RCC 7860 (cell line): ENCODE results near the gene RNASE8.
"Not testable (repeated sequence)": the region's sequence is repeated elsewhere in the genome, so short reads cannot be mapped to it uniquely, and the experiment has no call there.

Experiments
- DNase-seq: peaks from one replicate; pipeline ENCODE4 v3.0.0-alpha.2; 2015; ENCODE audit warnings: low spot score
- FAIRE-seq: peaks from 2 replicates; lab custom pipeline; 2012; peaks lifted over from hg19 to GRCh38; lab: Jason Lieb, UNC

RNASE8 gene

DNA sequence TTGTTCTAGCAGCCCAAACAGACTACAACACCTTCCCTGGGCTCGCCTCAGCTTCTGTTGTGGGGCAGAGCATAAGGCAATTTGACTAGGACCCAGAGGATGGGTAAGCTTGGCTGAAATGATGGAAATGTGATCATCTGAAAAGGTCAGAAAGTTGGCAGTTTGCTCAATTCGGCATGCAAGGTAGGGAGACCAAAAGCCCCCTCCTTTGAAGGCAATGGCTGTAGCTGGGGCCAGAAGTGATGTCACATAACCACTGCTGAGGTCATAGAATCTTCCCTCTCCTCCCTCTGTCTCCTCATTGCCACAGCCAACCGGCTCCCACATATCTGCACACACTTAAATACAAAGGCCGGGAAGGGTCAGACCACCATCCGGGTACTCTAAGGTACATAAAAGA is 27.7 kb upstream of the RNASE8 start, which contains the start of gene TPPP2:
TPPP2 (plus strand) TSS at position 301 of the 400 bp plus-strand sequence. CDS start 365 bp downstream, outside the sequence.
- DNase-seq (no peak), FAIRE-seq (no peak)

DNA sequence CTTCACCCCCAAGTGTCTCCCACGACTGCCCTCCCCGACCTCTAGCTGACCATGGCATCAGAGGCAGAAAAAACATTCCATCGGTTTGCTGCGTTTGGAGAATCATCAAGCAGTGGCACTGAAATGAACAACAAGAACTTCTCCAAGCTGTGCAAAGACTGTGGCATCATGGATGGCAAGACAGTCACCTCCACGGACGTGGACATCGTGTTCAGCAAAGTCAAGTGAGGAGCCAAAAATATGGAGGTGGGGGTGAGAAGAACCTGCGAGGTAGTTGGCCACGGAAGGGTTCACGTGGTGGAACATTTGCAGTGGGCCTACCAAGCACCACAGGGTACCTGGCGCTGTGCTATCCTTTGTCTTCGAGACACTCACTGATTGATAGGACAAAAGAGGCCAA is 27.1 kb upstream of the RNASE8 start:
- no peak for DNase-seq
- FAIRE-seq: no peak

DNA sequence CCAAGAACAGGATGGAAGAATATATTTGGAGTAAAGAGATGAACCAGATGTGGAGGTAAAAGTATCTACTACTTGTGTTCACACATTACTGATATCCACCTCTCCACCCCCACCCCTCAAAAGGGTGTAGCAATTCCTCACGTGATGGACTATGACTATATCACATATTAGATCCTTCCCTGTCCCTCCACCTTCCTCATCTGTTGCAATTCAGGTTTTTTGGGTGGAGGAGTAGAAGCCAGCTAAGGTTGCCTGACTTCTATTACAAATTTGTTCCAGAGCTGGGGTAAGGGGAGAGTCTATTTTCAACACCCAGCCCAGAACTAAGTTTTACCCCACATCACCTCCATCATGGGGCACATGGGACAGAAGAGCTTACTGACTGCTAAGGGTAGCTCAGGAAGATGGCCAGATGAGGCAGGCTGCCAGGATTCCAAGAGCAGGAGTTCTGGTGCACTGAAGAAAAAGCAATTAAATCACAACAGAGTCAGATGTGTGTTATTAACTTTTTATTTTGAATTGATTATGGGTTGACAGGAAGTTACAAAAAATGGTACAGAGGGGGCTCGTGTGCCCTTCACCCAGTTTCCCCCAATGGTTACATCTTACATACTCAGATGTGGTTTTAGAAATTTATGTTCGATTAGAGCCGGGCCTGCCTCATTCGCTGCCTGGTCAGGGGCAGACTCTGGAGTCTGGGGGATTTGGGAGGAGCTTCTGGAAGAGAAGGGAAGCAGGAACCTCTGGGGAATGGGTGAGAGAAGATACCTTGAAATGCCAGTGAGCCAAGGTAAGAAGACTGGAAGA is 25.1 kb upstream of the RNASE8 start:
- no peak for DNase-seq
- FAIRE-seq: no peak

DNA sequence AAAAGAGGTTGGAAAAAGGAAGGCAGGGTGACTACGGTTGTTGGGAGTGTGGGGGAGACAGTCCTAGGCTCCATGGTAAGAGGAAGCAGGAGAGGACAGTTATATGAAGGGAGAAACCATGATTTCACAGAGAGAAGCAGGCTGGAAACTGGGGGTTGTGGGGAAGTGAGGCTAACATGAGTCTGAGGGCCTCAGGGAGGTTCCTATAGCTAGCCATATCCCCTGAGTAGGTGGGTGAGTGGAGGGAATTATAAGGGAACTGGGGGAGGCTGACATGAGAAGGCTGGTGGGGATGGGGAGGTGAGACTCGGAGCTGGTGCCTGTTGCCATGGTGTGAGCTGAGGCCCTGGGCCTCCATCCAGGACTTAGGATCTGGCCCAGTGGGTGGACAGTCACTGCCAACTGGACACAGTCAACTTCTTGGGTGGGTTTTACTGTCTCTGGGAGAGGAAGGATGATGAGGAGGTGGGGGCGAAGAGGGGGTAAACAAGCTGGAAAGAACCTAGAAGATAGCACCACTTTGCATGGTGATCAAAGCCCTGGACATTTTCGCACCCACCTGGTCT is 24.4 kb upstream of the RNASE8 start:
- DNase-seq (no peak), FAIRE-seq (no peak)

DNA sequence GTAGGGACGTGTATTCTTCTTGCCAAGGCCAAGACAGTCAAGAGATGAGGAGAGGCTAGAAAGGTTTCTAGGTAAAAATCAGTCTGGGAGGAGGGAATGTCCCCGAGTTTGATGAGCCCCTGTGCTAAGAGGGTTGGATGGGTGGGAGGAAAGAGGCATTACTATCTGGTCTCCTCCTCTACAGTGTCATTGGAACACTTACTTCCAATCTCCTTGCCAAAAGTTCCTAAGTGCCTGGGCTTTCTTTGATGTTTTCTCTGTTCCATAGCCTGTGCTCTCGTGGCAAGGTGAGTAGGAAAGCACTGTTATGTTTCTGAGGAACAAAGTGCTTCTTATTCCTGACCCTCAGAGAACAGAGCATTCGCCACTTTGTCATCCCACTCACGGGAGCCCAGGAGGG is 22.9 kb upstream of the RNASE8 start, which contains the start of gene RNASE13:
RNASE13 (minus strand) TSS at position 101 of the 400 bp plus-strand sequence. CDS start 519 bp downstream, outside the sequence.
- FAIRE-seq: no peak
- no peak for DNase-seq

DNA sequence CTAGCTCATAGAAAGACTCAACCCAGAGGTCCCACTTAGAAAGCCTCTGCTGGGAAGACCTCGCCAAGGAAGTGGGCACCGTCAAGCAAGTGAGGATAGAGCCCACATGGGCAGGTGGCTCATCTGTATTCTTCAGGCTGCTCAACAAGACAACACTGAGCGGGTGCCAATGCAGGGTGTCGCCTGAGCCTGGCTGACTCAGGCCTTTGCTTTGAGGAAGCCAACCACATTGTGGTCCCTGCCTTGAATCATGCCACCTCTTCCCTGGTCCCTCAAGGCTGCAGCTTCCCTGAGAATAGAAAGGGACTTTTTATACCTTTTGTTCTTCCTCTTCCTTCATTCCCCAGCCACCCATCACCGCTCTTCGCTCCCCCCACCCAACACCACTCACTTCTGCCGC is 20.9 kb upstream of the RNASE8 start:
- FAIRE-seq: no peak
- DNase-seq: peak; percentile 39

DNA sequence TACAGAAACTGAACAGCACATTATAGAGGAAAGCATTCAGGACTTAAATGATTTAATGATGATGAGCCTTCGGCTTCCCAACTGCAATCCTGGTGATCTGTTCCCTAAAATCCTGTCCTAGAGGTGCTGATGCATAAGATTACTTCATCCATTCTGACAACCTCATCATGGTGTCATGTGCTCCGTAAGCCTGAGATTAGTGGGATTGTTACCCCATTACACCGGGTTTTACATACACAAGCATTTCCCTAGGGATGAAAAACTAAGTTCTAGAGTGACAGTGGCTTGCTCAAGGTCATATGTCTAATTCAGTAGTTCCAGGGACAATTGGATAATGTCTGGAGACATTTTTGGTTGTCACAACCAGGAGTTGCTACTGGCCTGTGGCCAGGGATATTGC is 20.5 kb upstream of the RNASE8 start:
- DNase-seq (no peak), FAIRE-seq (no peak)

DNA sequence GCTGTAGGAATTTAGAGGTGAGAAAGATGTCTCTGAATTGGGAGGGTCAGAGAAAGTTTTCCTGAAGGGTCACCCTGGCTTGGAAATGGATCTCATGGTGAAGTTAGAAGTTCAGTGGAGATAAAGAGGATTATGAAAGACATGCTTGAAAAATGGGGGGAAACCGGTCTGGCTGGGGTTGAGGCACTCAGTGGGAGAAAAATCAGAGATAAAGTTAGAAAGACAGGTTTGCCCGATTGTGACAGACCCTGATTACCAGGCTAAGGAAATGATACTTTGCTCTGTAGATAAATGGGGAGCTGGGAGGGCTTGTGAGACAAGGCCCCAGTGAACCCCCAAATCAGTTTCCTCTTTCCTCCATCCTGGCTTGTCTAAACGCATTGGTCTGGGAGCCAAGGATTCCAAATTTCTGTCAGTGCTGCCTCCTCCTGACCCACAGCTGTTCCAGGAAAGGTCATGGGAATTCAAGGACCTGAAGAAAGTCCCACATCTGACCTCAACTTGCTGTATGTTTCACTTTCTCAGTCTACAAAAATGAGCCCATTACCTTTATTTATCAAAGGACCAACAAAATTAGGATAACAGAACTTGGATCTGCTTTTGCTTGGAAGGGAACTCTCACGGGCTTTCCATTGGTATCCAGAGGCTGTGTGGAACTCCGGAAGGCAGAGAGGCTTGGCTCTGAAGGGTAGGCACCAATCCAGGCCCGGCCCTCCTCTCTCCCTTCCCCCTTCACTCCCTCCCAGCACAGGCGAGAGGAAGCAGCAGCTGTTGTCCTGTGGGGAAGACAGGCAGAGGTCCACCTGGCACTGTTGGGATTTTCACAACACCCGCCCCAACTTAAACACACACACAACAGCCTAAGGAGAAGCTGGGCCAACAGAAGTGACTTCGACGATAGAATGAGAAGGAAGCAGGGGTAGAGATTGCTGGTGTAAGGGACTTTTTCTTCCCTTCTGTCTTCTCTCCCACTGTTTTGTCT is 18.9 kb upstream of the RNASE8 start:
- FAIRE-seq (no peak), DNase-seq (no peak)

DNA sequence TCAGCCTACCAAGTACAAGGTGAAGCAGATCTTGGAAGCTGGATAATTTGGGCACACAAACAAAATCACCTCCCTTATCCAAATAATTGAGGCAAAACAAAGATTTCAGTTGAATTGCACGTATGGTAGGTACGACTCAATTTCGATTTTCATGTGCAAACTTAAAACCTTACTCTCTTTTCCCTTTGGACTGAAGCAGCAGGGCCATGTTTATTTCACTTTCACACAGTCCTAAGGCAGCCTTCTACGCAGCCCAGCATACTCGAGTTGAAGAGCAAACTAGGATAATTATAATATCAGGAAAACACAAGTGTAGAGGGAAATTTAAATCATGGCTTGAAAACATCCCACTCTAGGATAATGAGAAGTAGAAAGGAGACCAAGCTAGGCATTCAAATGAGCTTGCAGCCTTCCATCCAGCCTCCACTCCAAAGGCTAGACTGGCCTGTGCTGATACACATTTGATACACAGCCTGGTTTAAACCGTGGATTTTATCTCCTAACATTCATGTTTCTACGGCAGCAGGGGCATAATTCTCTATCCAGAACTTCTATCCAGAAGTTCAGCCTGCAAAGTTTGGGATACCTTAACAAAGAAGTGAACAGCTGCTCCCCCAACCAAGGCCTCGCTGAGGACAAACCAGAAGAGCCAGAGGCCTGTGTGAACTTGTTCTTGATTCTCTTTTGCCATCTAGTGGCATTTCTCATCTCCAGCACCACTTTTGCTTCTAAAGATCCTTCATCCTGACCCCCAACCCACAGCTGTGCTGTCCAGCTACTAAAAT is 17.8 kb upstream of the RNASE8 start:
- DNase-seq (no peak), FAIRE-seq (no peak)

DNA sequence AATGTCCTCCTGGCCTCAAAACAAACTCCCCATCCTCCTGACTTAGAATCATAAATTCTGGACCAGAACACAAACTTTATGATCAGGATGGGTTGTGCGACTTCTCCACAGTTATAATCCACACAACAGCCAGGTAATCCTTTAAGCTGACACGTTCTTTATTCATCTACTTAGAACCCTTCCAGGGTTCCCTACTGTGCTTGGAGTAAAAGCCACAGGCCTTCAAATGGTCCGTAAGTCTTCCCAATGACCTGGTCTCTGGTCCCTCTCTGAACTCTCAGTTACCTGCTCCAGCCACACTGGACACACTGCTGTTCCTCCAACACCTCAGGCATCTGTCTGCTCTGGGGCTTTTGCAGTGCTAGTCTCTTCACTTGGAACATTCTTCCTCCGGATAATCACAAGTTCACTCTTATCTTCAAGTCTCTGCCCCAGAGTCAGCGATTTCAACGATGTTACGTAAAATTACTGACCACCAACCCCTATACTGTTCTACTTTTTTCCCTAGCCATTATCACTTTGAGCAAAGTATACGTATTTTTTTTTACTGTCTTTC is 17.2 kb upstream of the RNASE8 start:
- FAIRE-seq: no peak
- DNase-seq: no peak

DNA sequence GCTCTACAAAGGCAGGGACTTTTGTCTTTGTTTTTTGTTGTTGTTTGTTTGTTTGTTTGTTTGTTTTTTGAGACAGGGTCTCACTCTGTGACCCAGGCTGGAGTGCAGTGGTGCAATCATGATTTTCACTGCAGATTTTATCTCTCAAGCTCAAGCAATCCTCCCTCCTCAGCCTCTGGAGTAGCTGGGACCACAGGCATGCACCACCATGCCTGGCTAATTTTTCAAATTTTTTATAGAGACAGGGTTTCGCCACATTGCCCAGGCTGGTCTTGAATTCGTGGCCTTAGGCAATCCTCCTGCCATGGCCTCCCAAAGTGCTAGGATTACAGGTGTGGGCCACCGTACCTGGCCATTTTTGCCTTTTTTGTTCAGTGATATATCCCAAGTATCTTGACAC is 16.7 kb upstream of the RNASE8 start:
- DNase-seq, FAIRE-seq: not testable (repeated sequence)

DNA sequence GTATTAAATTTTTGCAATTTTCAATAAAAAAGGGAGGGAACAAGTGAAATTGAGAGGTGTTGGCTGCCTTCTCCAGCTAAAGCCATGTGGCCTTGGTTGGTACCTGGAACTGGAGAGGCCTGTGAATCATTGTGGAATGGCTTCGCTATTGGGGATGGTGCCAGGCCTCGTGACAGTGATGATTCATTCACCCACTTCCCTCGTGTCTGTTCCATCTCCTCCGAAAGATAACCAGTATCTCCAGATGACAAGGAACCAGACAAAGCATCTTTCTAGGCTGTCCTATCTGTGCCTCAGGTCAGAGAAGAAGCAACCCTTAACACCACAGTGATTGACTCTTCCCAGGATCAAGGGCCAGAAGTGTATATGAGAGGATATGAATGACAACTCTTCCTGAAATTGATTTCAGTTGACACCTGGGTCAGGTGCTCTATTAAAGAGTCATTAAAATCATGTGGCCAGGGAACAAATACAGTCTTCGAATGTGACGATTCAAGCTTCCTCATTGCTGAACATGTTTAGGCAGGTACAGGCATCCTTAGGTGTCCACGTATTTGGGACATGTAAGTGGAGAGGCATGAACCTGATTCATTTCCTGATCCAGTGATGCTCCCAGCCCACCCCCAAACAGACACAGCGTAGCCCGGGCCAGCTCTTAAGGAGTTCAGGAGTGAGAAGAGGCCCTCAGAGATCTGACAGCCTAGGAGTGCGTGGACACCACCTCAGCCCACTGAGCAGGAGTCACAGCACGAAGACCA is 15.8 kb upstream of the RNASE8 start, which contains the start of gene RNASE7:
RNASE7 (plus strand) TSS at position 687 of the 758 bp plus-strand sequence. CDS start 631 bp downstream, outside the sequence.
- FAIRE-seq: no peak
- peak; percentile 16 for DNase-seq

DNA sequence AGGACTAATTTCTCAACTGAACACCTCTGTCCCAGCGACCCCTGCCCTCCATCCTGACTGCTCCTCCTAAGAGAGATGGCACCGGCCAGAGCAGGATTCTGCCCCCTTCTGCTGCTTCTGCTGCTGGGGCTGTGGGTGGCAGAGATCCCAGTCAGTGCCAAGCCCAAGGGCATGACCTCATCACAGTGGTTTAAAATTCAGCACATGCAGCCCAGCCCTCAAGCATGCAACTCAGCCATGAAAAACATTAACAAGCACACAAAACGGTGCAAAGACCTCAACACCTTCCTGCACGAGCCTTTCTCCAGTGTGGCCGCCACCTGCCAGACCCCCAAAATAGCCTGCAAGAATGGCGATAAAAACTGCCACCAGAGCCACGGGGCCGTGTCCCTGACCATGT is 14.7 kb upstream of the RNASE8 start:
- no peak for FAIRE-seq
- no peak for DNase-seq

DNA sequence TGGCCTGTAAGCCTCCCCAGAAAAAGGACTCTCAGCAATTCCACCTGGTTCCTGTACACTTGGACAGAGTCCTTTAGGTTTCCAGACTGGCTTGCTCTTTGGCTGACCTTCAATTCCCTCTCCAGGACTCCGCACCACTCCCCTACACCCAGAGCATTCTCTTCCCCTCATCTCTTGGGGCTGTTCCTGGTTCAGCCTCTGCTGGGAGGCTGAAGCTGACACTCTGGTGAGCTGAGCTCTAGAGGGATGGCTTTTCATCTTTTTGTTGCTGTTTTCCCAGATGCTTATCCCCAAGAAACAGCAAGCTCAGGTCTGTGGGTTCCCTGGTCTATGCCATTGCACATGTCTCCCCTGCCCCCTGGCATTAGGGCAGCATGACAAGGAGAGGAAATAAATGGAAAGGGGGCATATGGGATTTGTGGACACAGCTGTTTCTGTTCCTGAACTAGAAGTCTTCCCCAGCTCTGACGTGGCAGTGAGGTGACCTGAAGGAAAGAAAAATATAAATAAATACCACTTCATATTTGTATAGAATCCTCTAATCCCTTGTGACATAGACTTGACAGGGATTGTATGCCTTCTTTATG is 14.1 kb upstream of the RNASE8 start:
- no peak for DNase-seq
- FAIRE-seq: no peak

DNA sequence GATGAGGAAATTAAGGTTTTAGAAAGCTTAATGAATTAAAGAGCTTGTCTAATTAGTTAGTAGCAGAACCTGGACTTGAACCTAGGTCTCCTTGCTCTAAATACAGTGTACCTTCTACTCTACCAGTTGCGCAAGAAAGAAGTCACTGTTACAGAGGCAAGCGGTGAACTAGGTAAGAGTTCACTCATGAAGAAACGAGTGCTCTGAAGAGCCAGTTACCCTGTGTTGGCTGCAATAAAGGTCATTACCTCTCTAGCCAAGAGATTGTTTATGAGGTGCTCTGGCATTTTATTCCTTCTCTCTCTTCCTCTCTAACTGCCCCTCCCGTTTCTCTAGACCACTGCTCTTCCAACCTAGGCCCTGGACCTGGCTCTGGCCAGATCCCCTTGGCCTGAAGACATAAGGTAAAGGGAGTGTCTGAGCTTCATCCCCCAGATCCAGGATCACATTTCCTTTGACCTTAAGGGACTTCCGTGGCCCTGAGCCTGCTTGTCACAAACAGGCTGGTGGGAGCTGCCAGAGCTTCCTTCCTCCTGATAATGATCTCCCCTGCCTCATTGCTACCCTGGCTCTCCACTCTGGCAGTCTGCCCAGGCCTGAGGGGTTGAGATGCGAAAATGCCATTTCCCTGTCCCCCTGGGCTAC is 13.5 kb upstream of the RNASE8 start:
- FAIRE-seq: no peak

DNA sequence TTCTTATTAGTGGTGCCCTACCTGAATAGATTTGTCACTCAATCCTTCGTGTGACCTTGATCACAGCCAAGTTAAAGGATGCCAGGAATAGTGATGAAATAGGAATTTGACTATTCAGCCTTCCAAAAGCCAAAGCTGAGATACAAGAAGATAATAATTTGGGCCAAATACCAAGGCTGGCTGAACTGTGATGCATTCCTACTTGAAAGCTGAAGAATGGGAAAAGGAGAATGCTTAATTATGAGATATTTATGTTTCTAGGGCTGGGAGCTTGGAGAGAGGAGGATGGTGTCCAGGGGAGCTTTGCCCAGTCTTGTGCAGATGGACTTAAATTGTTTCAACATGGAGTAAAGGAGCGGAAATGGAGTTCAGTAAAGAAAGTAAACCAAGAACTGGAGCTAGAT is 10.2 kb upstream of the RNASE8 start:
- DNase-seq (no peak), FAIRE-seq (no peak)

More for the DNA sequence above, 13.5 kb upstream of the RNASE8 start:
- DNase-seq: no peak

DNA sequence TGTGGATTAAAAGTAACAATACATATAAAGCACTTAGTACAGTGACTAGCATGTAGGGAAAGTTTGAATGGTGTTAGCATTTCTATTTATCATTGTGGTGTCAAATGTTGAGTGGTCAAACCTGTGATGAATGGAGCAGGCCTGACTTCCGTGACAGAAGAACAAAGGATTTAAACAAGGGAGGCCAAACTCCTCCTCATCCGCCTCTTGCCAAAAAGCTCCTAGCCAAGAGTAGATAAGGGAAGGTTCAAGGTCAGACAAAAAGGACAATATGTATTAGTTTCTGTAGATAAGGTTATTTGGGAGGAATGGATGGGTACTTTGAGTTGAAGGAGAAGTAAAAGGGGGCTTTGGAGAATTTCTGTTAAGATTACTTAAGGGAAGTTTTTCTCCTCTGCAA is 9.0 kb upstream of the RNASE8 start:
- no peak for FAIRE-seq
- DNase-seq: no peak

DNA sequence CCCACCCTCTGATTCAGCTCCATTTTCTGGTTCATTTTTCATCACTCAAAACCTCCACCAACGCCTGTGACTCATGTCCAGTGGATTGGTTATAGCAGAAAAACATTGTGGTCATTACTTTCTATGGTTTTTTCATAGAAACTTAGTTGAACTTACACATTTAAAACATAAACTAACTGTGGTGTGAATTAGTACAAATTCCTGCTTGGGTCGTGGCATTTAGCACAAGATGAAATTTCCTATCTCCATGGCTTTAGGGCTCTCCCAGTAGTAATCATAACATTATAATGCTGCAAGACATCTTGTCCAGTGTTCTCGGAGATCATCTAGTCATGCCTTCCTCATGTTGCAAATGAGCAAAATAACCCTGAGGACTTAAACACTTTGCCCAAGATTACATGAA is 8.3 kb upstream of the RNASE8 start:
- no peak for DNase-seq
- FAIRE-seq: no peak
